ENCODE data around the gene SLC16A9.

The SLC16A9 gene

GRCh38 chr10:59718257-59718656 is 8.6 kb upstream of the SLC16A9 start:
- no peak for FAIRE-seq

- FAIRE-seq, result no peak
Observed at GRCh38 chr10:59713196-59713821, 3.7 kb upstream of the SLC16A9 start.

- no peak for FAIRE-seq
Observed at GRCh38 chr10:59711871-59712494, 2.3 kb upstream of the SLC16A9 start.

- no peak for FAIRE-seq
Observed at GRCh38 chr10:59708816-59709394, 745 bp downstream of the SLC16A9 start.

GRCh38 chr10:59706851-59707797 is 2.5 kb downstream of the SLC16A9 start:
- FAIRE-seq, result no peak

- FAIRE-seq, result no peak
Observed at GRCh38 chr10:59705931-59706330, 3.7 kb downstream of the SLC16A9 start.

GRCh38 chr10:59704630-59705029 is 5.0 kb downstream of the SLC16A9 start:
- no peak for FAIRE-seq

GRCh38 chr10:59702347-59702746 is 7.3 kb downstream of the SLC16A9 start:
- FAIRE-seq, result no peak

GRCh38 chr10:59700709-59701108 is 8.9 kb downstream of the SLC16A9 start:
- no peak for FAIRE-seq

GRCh38 chr10:59698326-59698725 is 11.3 kb downstream of the SLC16A9 start:
- FAIRE-seq, result no peak

GRCh38 chr10:59695637-59696036 is 14.0 kb downstream of the SLC16A9 start:
- FAIRE-seq, result no peak

- FAIRE-seq, result no peak
Observed at GRCh38 chr10:59694936-59695335, 14.7 kb downstream of the SLC16A9 start.

- FAIRE-seq, result no peak
Observed at GRCh38 chr10:59692113-59692512, 17.5 kb downstream of the SLC16A9 start.

GRCh38 chr10:59688921-59689351 is 20.7 kb downstream of the SLC16A9 start:
- FAIRE-seq, result no peak

GRCh38 chr10:59687657-59688056 is 22.0 kb downstream of the SLC16A9 start:
- FAIRE-seq, result no peak

GRCh38 chr10:59684006-59684405 is 25.6 kb downstream of the SLC16A9 start:
- no peak for FAIRE-seq

- no peak for FAIRE-seq
Observed at GRCh38 chr10:59682986-59683937, 26.4 kb downstream of the SLC16A9 start.

- FAIRE-seq, result no peak
Observed at GRCh38 chr10:59680199-59680598, 29.5 kb downstream of the SLC16A9 start.

- no peak for FAIRE-seq
Observed at GRCh38 chr10:59678884-59679301, 30.8 kb downstream of the SLC16A9 start.

GRCh38 chr10:59677253-59677831 is 32.3 kb downstream of the SLC16A9 start:
- no peak for FAIRE-seq

GRCh38 chr10:59675812-59676211 is 33.8 kb downstream of the SLC16A9 start:
- FAIRE-seq, result no peak

Measured in endometrium (tissue), 2 donors.